Measurements from ENCODE around the gene PGLYRP1. TPM values are rescaled to one million over a fixed set of nuclear protein-coding genes. Genes with fewer than 3 reads are reported as not detected.

PGLYRP1 gene
- total RNA-seq, 1 donor from 2014 or later: not detected

DNA sequence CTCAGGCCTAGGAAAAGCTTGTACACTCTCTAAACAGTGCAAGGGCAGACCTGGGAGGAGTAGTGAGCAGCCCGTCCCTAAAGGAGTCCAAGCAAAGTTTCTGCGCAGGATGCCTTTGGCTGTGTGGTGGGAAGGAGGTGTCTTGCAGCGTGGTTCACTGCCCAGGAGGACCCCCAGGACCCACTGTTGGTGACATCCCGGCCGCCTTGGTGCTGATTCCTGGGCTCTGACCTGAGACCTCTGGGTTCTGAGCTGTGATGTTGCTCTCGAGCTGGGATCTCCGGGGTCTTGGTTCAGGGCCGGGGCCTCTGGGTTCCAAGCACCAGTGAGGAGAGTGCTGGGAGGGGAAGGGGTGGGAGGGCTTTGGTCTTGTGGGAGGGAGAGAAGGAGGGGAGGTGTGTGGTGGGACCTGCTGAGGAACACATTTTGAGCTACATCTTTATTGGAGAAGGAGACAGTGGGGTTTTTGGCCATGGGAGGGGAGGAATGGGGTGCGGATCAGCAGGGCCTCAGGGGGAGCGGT, 4.1 kb downstream of the PGLYRP1 start:
- no peak overlapping the region for H3K27ac Mint-ChIP-seq (ENCODE audit: unreplicated experiment)
- H3K4me1 Mint-ChIP-seq (ENCODE audit: low read depth): peaks cover 17% of the 10 kb centered on the region
- peaks cover 13% of the 10 kb centered on the region for H3K27me3 Mint-ChIP-seq (ENCODE audit: low read depth)
- DNase-seq (ENCODE audit: low spot score): no peak
- peaks cover 3% of the 10 kb centered on the region for H3K36me3 Mint-ChIP-seq (ENCODE audit: low read depth)
- H3K9me3 Mint-ChIP-seq (ENCODE audit: low read depth): no peaks in the 10 kb centered on the region
- TF ChIP-seq, protein P1, sequence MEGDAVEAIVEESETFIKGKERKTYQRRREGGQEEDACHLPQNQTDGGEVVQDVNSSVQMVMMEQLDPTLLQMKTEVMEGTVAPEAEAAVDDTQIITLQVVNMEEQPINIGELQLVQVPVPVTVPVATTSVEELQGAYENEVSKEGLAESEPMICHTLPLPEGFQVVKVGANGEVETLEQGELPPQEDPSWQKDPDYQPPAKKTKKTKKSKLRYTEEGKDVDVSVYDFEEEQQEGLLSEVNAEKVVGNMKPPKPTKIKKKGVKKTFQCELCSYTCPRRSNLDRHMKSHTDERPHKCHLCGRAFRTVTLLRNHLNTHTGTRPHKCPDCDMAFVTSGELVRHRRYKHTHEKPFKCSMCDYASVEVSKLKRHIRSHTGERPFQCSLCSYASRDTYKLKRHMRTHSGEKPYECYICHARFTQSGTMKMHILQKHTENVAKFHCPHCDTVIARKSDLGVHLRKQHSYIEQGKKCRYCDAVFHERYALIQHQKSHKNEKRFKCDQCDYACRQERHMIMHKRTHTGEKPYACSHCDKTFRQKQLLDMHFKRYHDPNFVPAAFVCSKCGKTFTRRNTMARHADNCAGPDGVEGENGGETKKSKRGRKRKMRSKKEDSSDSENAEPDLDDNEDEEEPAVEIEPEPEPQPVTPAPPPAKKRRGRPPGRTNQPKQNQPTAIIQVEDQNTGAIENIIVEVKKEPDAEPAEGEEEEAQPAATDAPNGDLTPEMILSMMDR (IDR thresholded peaks at IDR 0.05): no peak
- no peak overlapping the region for H3K4me3 Mint-ChIP-seq (ENCODE audit: unreplicated experiment)

DNA sequence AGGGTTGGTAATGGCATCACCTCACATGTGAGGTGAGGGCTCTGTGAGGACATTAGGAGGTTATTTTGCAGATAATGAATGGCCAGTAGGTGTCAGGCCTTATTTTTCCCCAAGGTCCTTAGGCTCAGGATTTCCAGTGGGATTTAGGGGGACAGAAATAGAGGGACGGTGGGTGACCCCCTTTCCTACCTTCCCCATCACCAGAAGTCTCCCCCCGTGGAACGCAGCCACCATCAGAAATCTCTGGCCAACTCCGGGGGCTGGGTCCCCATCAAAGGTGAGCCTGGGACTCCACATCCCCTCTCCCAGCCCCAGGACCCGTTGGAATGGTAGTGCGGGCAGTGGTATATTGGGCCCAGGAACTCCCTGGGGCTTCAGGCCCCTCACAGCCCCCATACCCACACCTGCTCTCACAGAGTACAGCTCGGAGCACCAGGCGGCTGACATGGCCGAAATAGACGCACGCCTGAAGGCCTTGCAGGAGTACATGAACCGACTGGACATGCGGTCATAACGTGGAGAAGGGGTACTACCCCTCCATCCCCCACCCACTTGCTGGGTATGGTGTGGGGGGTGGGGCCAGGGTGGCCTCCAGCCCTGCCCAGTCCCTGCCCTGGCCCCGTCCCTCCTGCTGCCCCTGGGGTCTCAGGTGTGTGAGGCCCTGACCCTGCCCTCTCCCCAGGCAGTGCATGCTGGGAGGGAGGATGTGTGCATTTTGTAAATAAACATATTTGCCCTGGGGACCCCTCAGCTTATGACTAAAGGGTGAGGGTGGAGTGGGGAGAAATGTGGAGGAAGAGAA, 4.8 kb downstream of the PGLYRP1 start:
- Mint-ChIP-seq H3K9me3 (ENCODE audit: low read depth) (no peaks in the 10 kb centered on the region), H3K27ac (ENCODE audit: unreplicated experiment) (no peak overlapping the region), H3K4me3 (ENCODE audit: unreplicated experiment) (no peak overlapping the region), H3K36me3 (ENCODE audit: low read depth) (peaks cover 3% of the 10 kb centered on the region), H3K27me3 (ENCODE audit: low read depth) (peaks cover 13% of the 10 kb centered on the region), H3K4me1 (ENCODE audit: low read depth) (peaks cover 17% of the 10 kb centered on the region)
- TF ChIP-seq, protein P1 (IDR thresholded peaks at IDR 0.05): no peak
- DNase-seq (ENCODE audit: low spot score): no peak

DNA sequence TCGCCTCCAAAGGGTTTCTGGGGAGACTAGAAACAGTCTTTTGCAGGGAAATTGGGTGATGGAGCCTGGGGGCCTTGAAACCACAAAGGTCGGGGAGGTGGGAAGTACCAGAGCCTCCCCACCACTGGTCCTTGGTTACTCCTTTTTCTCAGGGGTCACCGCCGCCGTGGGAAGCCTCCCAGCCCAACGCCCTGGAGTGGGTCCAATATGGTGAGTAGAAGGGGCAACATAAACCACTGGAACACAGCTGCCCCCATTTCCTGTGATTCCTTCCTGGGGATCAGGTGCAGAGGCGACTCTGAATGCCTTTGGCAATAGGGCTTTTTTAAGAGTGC, 5.8 kb downstream of the PGLYRP1 start:
- Mint-ChIP-seq H3K27me3 (ENCODE audit: low read depth) (peaks cover 13% of the 10 kb centered on the region), H3K36me3 (ENCODE audit: low read depth) (peaks cover 3% of the 10 kb centered on the region), H3K4me3 (ENCODE audit: unreplicated experiment) (peak overlapping the region; percentile 27), H3K9me3 (ENCODE audit: low read depth) (no peaks in the 10 kb centered on the region), H3K4me1 (ENCODE audit: low read depth) (peaks cover 17% of the 10 kb centered on the region), H3K27ac (ENCODE audit: unreplicated experiment) (no peak overlapping the region)
- TF ChIP-seq, protein P1 (IDR thresholded peaks at IDR 0.05): peak; percentile 67
- no peak for DNase-seq (ENCODE audit: low spot score)

DNA sequence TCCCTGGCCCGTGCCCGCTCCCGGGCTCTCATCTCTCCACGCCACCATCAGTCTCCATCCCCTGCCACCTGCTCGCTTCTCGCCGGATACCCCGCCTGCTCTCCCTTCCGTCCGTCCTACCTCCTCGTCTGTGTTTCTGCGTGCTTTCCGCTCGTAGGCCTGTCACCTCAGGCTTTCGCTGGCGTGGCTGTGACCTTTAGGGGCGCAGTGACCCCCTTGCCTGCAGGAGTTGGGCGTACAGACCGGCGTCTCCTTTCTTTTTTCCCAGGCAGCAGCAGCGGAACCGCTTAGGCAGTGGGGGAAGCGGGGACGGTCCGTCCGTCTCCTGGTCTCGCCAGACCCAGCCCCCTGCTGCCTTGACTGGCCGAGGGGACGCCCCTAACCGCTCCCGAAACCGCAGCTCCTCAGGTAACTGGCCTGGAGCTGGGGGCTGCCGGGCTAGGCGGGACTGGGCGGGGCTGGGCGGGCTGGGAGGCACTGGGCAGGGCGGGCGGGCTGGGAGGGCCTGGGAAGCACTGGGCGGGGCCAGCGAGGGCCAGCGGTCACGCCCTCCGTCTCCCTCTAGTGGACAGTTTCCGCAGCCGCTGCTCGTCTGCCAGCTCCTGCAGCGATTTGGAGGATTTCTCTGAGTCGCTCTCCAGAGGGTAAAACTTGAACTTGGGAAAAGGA, 6.3 kb downstream of the PGLYRP1 start:
- TF ChIP-seq, protein P1 (IDR thresholded peaks at IDR 0.05): peak; percentile 94
- peak overlapping the region; percentile 84 for H3K4me3 Mint-ChIP-seq (ENCODE audit: unreplicated experiment)

DNA sequence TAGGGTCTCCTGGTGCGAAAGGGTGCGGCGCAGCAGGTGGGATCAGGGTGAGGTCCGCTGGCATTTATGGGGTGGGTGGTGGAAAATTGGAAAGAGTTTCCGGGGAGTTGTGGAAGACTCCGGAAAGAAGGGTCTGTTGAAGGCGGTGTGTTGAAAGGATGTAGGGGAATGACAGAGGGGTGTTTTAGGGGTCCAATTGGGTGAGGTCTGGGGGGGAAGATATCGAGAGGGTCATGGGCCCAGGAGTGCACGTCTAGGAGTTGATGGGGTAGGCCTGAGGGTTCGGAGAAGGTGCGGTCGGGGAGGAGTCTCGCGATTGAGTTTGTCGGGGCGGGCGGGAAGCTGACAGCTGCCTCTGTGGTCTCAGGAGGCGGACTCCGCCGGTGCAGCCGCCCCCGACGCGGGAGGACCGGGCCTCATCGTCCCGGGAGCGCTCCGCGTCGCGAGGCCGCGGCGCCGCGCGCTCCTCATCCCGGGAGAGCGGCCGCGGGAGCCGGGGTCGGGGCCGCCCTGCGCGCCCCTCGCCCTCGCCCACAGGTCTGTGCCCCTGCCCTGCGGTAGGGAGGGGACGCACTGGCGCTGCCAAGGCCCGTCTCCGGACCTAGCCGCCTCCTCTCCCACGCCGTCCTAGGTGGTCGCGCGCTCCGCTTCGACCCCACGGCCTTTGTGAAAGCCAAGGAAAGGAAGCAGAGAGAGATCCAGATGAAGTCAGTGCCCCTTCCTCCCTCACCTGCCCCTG, 7.0 kb downstream of the PGLYRP1 start:
- peaks cover 17% of the 10 kb centered on the region for H3K4me1 Mint-ChIP-seq (ENCODE audit: low read depth)
- H3K27ac Mint-ChIP-seq (ENCODE audit: unreplicated experiment): peak overlapping the region; percentile 69
- no peak for DNase-seq (ENCODE audit: low spot score)
- H3K9me3 Mint-ChIP-seq (ENCODE audit: low read depth): no peaks in the 10 kb centered on the region
- peaks cover 5% of the 10 kb centered on the region for H3K36me3 Mint-ChIP-seq (ENCODE audit: low read depth)
- TF ChIP-seq, protein P1 (IDR thresholded peaks at IDR 0.05): no peak
- peak overlapping the region; percentile 84 for H3K4me3 Mint-ChIP-seq (ENCODE audit: unreplicated experiment)
- H3K27me3 Mint-ChIP-seq (ENCODE audit: low read depth): peaks cover 11% of the 10 kb centered on the region

More for the DNA sequence above, 6.3 kb downstream of the PGLYRP1 start:
- Mint-ChIP-seq H3K27me3 (ENCODE audit: low read depth) (peaks cover 11% of the 10 kb centered on the region), H3K27ac (ENCODE audit: unreplicated experiment) (peak overlapping the region; percentile 69), H3K36me3 (ENCODE audit: low read depth) (peaks cover 3% of the 10 kb centered on the region), H3K9me3 (ENCODE audit: low read depth) (no peaks in the 10 kb centered on the region), H3K4me1 (ENCODE audit: low read depth) (peaks cover 17% of the 10 kb centered on the region)
- no peak for DNase-seq (ENCODE audit: low spot score)
